Suprapubic skin (tissue), 4 donors: ENCODE measurements around the gene ARRDC3. TPM values are rescaled to one million over a fixed set of nuclear protein-coding genes. Genes with fewer than 3 reads are reported as not detected.
"Not testable (repeated sequence)": the region's sequence is repeated elsewhere in the genome, so short reads cannot be mapped to it uniquely, and the experiment has no call there.

Source experiments
- DNase-seq, 2 donors: peaks; one replicate each; pipeline ENCODE4 v3.0.0-alpha.2; 2019; ENCODE audit warnings: low spot score in 2 of 2
- H3K27ac ChIP-seq: fragments of 200-600 bp; sonication (generic); one replicate; pipeline ENCODE4 v1.5.1; 2019
- H3K27me3 ChIP-seq: fragments of 200-600 bp; sonication (generic); one replicate; pipeline ENCODE4 v1.5.1; 2019
- H3K36me3 ChIP-seq: fragments of 200-600 bp; sonication (generic); one replicate; pipeline ENCODE4 v1.5.1; 2019
- H3K4me1 ChIP-seq: fragments of 200-600 bp; sonication (generic); one replicate; pipeline ENCODE4 v1.5.1; 2019
- H3K4me3 ChIP-seq: fragments of 200-600 bp; sonication (generic); one replicate; pipeline ENCODE4 v1.5.1; 2019; ENCODE audit warnings: mild to moderate bottlenecking
- H3K9me3 ChIP-seq: fragments of 200-600 bp; sonication (generic); one replicate; pipeline ENCODE4 v1.5.1; 2019
- EP300 ChIP-seq: sonication (generic); formaldehyde crosslinking; IDR thresholded peaks from one replicate; pipeline ENCODE4 v1.6.1; 2017; ENCODE audit warnings: antibody characterized with exemption
- POLR2A ChIP-seq, 2 donors: fragments of 450-650 bp; IDR thresholded peaks; one replicate each; pipeline ENCODE4 v1.6.1; 2017; ENCODE audit warnings: antibody characterized with exemption in 2 of 2, mild to moderate bottlenecking in 2 of 2, moderate library complexity in 2 of 2
- POLR2AphosphoS5 ChIP-seq, 3 donors: sonication (generic); formaldehyde crosslinking; IDR thresholded peaks; one replicate each; pipeline ENCODE4 v1.6.1; 2017; ENCODE audit warnings: antibody characterized with exemption in 3 of 3
- WGBS: methylation state at CpG from one replicate; pipeline ENCODE4 v1.1.5; 2018; 5-methylcytosine and 5-hydroxymethylcytosine counted together
- total RNA-seq, 4 donors: library from RNA; depleted of rRNA; stranded (reverse); fragments of >200 nt; gene quantifications; one replicate each; pipeline ENCODE4 v1.1.0, GENCODE V29; 2016
- TF ChIP-seq, protein P1 (sequence below), 2 donors: fragments of 200-600 bp in 1 of 2; fragments of 450-650 bp in 1 of 2; sonication (generic) in 1 of 2; IDR thresholded peaks; one replicate each; pipeline ENCODE4 v1.5.1; 2016 to 2019; ENCODE audit warnings: antibody characterized with exemption in 2 of 2, mild to moderate bottlenecking in 1 of 2, moderate library complexity in 1 of 2

Gene ARRDC3
- total RNA-seq, 4 donors from 2014 or later, result 30.1 to 84.4 (median 49.6) TPM

DNA sequence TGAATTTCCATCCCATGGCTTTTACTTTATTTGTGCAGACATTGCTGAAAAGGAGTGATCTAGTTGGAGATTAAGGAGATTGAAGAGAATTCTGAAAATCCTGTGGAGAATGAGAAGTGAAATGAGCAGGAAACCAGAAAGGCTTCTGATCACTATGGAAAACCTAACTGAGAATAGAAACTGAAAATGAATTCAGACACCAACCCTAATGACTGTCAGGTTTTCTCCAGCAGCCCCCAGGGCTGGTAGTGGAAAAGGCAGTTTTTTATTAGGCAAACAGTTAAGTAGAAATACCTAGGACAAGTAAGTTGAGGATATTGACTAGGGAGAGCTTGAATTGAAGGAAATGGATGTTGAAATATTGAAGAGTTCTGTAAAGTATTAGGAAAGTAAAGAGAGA is 14.7 kb upstream of the ARRDC3 start:
- H3K4me1 ChIP-seq, result no peaks in the 10 kb centered on the region
- no peak for TF ChIP-seq POLR2A (IDR thresholded peaks at IDR 0.05)
- TF ChIP-seq, protein P1, sequence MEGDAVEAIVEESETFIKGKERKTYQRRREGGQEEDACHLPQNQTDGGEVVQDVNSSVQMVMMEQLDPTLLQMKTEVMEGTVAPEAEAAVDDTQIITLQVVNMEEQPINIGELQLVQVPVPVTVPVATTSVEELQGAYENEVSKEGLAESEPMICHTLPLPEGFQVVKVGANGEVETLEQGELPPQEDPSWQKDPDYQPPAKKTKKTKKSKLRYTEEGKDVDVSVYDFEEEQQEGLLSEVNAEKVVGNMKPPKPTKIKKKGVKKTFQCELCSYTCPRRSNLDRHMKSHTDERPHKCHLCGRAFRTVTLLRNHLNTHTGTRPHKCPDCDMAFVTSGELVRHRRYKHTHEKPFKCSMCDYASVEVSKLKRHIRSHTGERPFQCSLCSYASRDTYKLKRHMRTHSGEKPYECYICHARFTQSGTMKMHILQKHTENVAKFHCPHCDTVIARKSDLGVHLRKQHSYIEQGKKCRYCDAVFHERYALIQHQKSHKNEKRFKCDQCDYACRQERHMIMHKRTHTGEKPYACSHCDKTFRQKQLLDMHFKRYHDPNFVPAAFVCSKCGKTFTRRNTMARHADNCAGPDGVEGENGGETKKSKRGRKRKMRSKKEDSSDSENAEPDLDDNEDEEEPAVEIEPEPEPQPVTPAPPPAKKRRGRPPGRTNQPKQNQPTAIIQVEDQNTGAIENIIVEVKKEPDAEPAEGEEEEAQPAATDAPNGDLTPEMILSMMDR (IDR thresholded peaks at IDR 0.05), result no peak
- TF ChIP-seq POLR2AphosphoS5 (IDR thresholded peaks at IDR 0.05), result no peak
- TF ChIP-seq EP300, result no peak
- no peaks in the 10 kb centered on the region for H3K9me3 ChIP-seq
- no peaks in the 10 kb centered on the region for H3K36me3 ChIP-seq
- no peak for DNase-seq
- no peak overlapping the region for H3K27ac ChIP-seq
- H3K27me3 ChIP-seq, result no peaks in the 10 kb centered on the region
- no peak overlapping the region for H3K4me3 ChIP-seq

DNA sequence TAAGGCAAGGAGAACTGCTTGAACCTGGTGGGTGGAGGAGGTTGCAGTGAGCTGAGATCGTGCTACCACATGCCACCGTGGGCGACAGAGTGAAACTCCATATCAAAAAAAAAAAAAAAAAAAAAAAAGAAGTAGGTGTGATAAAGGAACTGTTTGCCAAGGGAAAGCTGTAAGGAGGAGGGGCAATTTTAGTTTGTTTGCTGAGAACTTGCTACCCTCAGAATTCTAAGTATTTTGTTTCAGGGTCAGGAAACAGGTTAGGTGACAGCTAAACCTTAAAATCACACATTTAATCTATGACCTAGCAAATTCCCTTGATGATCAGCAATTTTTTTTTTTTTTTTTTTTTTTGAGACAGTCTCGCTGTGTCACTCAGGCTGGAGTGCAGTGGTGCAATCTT is 7.2 kb upstream of the ARRDC3 start:
- Histone ChIP-seq H3K4me1 (no peaks in the 10 kb centered on the region), H3K27me3 (no peaks in the 10 kb centered on the region), H3K9me3 (no peaks in the 10 kb centered on the region), H3K4me3 (no peak overlapping the region), H3K36me3 (no peaks in the 10 kb centered on the region), H3K27ac (no peak overlapping the region)
- WGBS, result 54% methylated on average over 4 of the region's 4 CpGs
- TF ChIP-seq POLR2A (IDR thresholded peaks at IDR 0.05), result no peak
- no peak for TF ChIP-seq EP300
- TF ChIP-seq, protein P1 (IDR thresholded peaks at IDR 0.05), result no peak
- no peak for TF ChIP-seq POLR2AphosphoS5 (IDR thresholded peaks at IDR 0.05)
- DNase-seq, result no peak

DNA sequence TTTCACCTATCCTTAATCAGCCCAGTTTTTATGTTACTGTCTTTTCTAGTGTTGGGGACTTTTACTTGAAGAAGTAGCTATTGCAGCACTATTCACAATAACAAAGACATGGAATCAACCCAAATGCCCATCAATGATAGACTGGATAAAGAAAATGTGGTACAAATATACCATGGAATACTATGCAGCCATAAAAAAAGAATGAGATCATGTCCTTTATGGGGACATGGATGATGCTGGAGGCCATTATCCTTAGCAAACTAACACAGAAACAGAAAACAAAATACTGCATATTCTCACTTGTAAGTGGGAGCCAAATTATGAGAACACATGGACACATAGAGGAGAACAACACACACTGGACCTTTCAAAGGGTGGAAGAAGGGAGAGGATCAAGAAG is 6.4 kb upstream of the ARRDC3 start:
- H3K27me3 ChIP-seq, H3K9me3 ChIP-seq, H3K27ac ChIP-seq, H3K4me1 ChIP-seq, DNase-seq, H3K4me3 ChIP-seq, H3K36me3 ChIP-seq: not testable (repeated sequence)

DNA sequence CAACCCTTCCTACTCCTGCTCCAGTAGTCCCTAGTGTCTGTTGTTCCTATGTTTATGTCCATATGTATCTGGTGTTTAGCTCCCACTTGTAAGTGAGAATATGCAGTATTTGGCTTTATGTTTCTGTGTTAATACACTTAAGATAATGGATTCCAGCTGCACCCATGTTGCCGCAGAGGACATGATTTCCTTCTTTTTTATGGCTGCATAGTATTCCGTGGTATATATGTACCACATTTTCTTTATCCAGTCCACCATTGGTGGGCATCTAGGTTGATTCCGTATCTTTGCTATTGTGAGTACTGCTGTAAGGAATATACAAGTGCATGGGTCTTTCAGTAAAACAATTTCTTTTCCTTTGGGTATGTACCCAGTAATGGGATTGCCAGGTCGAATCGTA is 5.2 kb upstream of the ARRDC3 start:
- no peaks in the 10 kb centered on the region for H3K27me3 ChIP-seq
- H3K4me1 ChIP-seq, result peaks cover 13% of the 10 kb centered on the region
- no peak for DNase-seq
- H3K36me3 ChIP-seq, result no peaks in the 10 kb centered on the region
- H3K4me3 ChIP-seq, result no peak overlapping the region
- H3K9me3 ChIP-seq, result no peaks in the 10 kb centered on the region
- WGBS, result 95% methylated on average over 5 of the region's 5 CpGs
- H3K27ac ChIP-seq, result no peak overlapping the region
- TF ChIP-seq POLR2A (IDR thresholded peaks at IDR 0.05) (no peak), EP300 (no peak), POLR2AphosphoS5 (IDR thresholded peaks at IDR 0.05) (no peak)
- TF ChIP-seq, protein P1 (IDR thresholded peaks at IDR 0.05), result no peak

DNA sequence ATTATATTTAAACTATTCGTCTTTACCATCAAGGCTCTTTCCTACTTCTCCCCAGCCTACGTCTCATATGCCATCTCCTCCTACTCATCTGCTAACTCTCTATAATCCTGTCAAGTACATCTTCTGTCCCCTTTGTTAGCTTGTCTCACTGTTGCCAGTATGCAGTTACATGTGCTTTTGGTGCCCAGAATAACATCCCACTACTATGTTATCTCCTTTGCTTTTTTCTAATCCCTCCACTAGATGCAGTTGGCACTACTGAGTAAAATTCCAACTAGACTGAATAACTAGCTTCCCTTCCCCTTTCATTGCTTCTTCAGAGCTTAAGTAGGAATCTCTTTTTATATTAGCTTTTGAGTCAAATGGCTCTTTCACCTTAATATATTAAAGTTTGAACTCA is 3.0 kb upstream of the ARRDC3 start:
- H3K27me3 ChIP-seq, result no peaks in the 10 kb centered on the region
- H3K36me3 ChIP-seq, result no peaks in the 10 kb centered on the region
- H3K27ac ChIP-seq, result no peak overlapping the region
- H3K9me3 ChIP-seq, result no peaks in the 10 kb centered on the region
- H3K4me3 ChIP-seq, result no peak overlapping the region
- no peak for DNase-seq
- peaks cover 13% of the 10 kb centered on the region for H3K4me1 ChIP-seq
- WGBS, result 86% methylated on average over 2 of the region's 2 CpGs
- TF ChIP-seq POLR2AphosphoS5 (IDR thresholded peaks at IDR 0.05), result no peak
- no peak for TF ChIP-seq POLR2A (IDR thresholded peaks at IDR 0.05)
- TF ChIP-seq, protein P1 (IDR thresholded peaks at IDR 0.05), result no peak
- no peak for TF ChIP-seq EP300

DNA sequence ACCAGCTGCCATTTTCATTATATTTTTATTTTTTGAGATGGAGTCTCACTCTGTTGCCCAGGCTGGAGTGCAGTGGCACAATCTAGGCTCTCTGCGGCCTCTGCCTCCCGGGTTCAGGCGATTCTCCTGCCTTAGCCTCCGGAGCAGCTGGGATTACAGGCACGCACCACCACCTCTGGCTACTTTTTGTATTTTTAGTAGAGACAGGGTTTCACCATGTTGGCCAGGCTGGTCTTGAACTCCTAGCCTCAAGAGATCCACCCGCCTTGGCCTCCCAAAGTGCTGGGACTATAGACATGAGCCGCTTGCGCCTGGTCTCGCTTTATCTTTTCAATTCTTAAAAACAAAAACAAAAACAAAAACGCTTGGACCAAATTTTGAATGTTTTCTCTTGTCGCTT is 2.5 kb upstream of the ARRDC3 start:
- H3K4me3 ChIP-seq, H3K9me3 ChIP-seq, H3K27me3 ChIP-seq, H3K36me3 ChIP-seq, H3K27ac ChIP-seq, DNase-seq: not testable (repeated sequence)
- peaks cover 13% of the 10 kb centered on the region for H3K4me1 ChIP-seq
- WGBS, result 94% methylated on average over 11 of the region's 11 CpGs
